Measurements from ENCODE around the gene ZNF750. TPM values are rescaled to one million over a fixed set of nuclear protein-coding genes. Genes with fewer than 3 reads are reported as not detected.

The ZNF750 gene
- total and polyA plus RNA-seq, 2 donors (not counting 3 experiments of a cell fraction or from before 2014, with no cell fraction given) = 0.15 to 0.80 TPM

- Histone ChIP-seq H3K36me3 (ENCODE audit: control insufficient read depth in 2 of 2, extremely low read depth in 1 of 2, insufficient read depth in 2 of 2, low read length in 2 of 2) (peaks cover 0 to 2% of the 10 kb centered on the region in 2 experiments), H3K4me3 (replicated peaks in 1 of 3; ENCODE audit: insufficient read depth in 1 of 3, low read depth in 1 of 3, low read length in 3 of 3) (no peak overlapping the region), H3K27me3 (ENCODE audit: control insufficient read depth in 2 of 2, insufficient read depth in 2 of 2, low read length in 2 of 2) (no peaks in the 10 kb centered on the region), H3K4me2 (ENCODE audit: insufficient read depth, low read length) (no peak overlapping the region), H3K9ac (replicated peaks; ENCODE audit: extremely low read depth, insufficient read depth, low read length) (no peak overlapping the region), H4K20me1 (replicated peaks; ENCODE audit: control insufficient read depth, extremely low read depth, insufficient read depth, low read length) (no peaks in the 10 kb centered on the region), H3K4me1 (ENCODE audit: control insufficient read depth, extremely low read depth, insufficient read depth, low read length) (peaks cover 7% of the 10 kb centered on the region), H3K9me1 (replicated peaks; ENCODE audit: control insufficient read depth, extremely low read depth, insufficient read depth, low read length) (no peaks in the 10 kb centered on the region), H3K79me2 (ENCODE audit: control insufficient read depth, insufficient read depth, low read length) (no peaks in the 10 kb centered on the region), H3K9me3 (replicated peaks; ENCODE audit: control insufficient read depth, insufficient read depth, low read length) (no peaks in the 10 kb centered on the region), H2AFZ (ENCODE audit: low read depth, low read length) (no peak overlapping the region), H3K27ac (ENCODE audit: insufficient read depth, low read depth, low read length) (no peak overlapping the region)
- ChIA-PET CTCF (interaction anchor here (1.5 kb wide), 1 partner anchor 26 kb away, joined by 5 read pairs; no protein-coding TSS in a partner anchor), POLR2A (no interaction called here)
- intact Hi-C loops (cut with micrococcal nuclease) = no loop called here
- no TSS peak for BruUV-seq (replicated peaks)
- TF ChIP-seq EZH2 (IDR thresholded peaks at IDR 0.05; ENCODE audit: borderline replicate concordance, low read depth, low read length, severe bottlenecking) (no peak), JUN (IDR thresholded peaks at IDR 0.05; ENCODE audit: borderline replicate concordance, insufficient read depth, insufficient read length, low read depth) (no peak), FOS (IDR thresholded peaks at IDR 0.05; ENCODE audit: borderline replicate concordance, insufficient read depth, low read length) (no peak)
- dilution Hi-C loops (cut with MboI; ENCODE audit: extremely low pct_ligation_motif_present, low sequenced_read_pairs) = no loop called here
- FAIRE-seq (no peak), DNase-seq (ENCODE audit: low read depth, low spot score) (no peak)
Observed at GRCh38 chr17:82808006-82808405, 31.8 kb downstream of the ZNF750 start.

DNA sequence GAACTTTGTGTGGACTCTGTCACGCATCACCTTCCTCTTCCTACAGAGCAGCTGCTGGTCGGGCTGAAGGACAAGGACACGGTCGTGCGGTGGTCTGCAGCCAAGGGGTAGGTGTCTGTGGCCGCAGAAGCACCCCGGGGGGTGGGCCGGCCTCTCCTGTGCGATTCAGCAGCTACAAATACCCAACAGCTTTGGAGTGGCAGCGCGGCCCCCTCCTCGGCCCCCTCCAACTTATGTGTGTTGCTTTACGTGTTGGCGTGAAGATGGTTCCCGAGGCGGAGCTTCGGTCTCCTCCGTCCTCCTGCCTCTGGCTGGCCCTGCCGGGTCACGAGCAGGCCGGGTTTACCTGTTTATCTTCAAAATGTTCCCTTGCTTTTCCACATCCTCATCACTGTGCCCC is 32.3 kb downstream of the ZNF750 start:
- no peaks in the 10 kb centered on the region for H3K79me2 ChIP-seq (ENCODE audit: control insufficient read depth, insufficient read depth, low read length)
- DNase-seq (ENCODE audit: low read depth, low spot score) = no peak
- intact Hi-C loops (cut with micrococcal nuclease) (loop anchor here (1.0 kb wide), 1 partner anchor 38 kb away; no protein-coding TSS in a partner anchor), dilution Hi-C loops (cut with MboI; ENCODE audit: extremely low pct_ligation_motif_present, low sequenced_read_pairs) (no loop called here)
- no peak overlapping the region for H2AFZ ChIP-seq (ENCODE audit: low read depth, low read length)
- H4K20me1 ChIP-seq (replicated peaks; ENCODE audit: control insufficient read depth, extremely low read depth, insufficient read depth, low read length) = no peaks in the 10 kb centered on the region
- H3K27me3 ChIP-seq (ENCODE audit: control insufficient read depth in 2 of 2, insufficient read depth in 2 of 2, low read length in 2 of 2) = no peaks in the 10 kb centered on the region
- TF ChIP-seq POLR2AphosphoS5 (IDR thresholded peaks at IDR 0.05; ENCODE audit: insufficient read depth, low read depth, low read length) (no peak), EZH2 (IDR thresholded peaks at IDR 0.05; ENCODE audit: borderline replicate concordance, low read depth, low read length, severe bottlenecking) (no peak), CTCF (IDR thresholded peaks at IDR 0.05; ENCODE audit: extremely low read depth in 1 of 2, insufficient read depth in 1 of 2, low read depth in 1 of 2, low read length in 2 of 2) (no peak), GATA2 (IDR thresholded peaks at IDR 0.05; ENCODE audit: insufficient read depth, insufficient read length, low read depth, low read length) (no peak), POLR2A (IDR thresholded peaks at IDR 0.05; ENCODE audit: low read depth, low read length) (no peak), FOS (IDR thresholded peaks at IDR 0.05; ENCODE audit: borderline replicate concordance, insufficient read depth, low read length) (no peak), MYC (IDR thresholded peaks at IDR 0.05; ENCODE audit: low read depth, low read length) (no peak), JUN (IDR thresholded peaks at IDR 0.05; ENCODE audit: borderline replicate concordance, insufficient read depth, insufficient read length, low read depth) (no peak)
- TF ChIP-seq, protein P1, sequence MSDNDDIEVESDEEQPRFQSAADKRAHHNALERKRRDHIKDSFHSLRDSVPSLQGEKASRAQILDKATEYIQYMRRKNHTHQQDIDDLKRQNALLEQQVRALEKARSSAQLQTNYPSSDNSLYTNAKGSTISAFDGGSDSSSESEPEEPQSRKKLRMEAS (IDR thresholded peaks at IDR 0.05; ENCODE audit: insufficient read depth, insufficient read length) = no peak
- H3K9me1 ChIP-seq (replicated peaks; ENCODE audit: control insufficient read depth, extremely low read depth, insufficient read depth, low read length) = no peaks in the 10 kb centered on the region
- H3K4me3 ChIP-seq (replicated peaks in 1 of 3; ENCODE audit: insufficient read depth in 1 of 3, low read depth in 1 of 3, low read length in 3 of 3) = no peak overlapping the region
- H3K9ac ChIP-seq (replicated peaks; ENCODE audit: extremely low read depth, insufficient read depth, low read length) = no peak overlapping the region
- H3K27ac ChIP-seq (ENCODE audit: insufficient read depth, low read depth, low read length) = no peak overlapping the region
- CTCF ChIA-PET = interaction anchor here (0.7 to 1.5 kb wide), 3 partner anchors 9 to 26 kb away, joined by 3 to 5 read pairs (median 3); no protein-coding TSS in a partner anchor
- no TSS peak for BruUV-seq (replicated peaks)
- FAIRE-seq = no peak
- no peak overlapping the region for H3K4me2 ChIP-seq (ENCODE audit: insufficient read depth, low read length)
- peaks cover 7% of the 10 kb centered on the region for H3K4me1 ChIP-seq (ENCODE audit: control insufficient read depth, extremely low read depth, insufficient read depth, low read length)
- POLR2A ChIA-PET = no interaction called here
- peaks cover 0 to 2% of the 10 kb centered on the region in 2 experiments for H3K36me3 ChIP-seq (ENCODE audit: control insufficient read depth in 2 of 2, extremely low read depth in 1 of 2, insufficient read depth in 2 of 2, low read length in 2 of 2)
- H3K9me3 ChIP-seq (replicated peaks; ENCODE audit: control insufficient read depth, insufficient read depth, low read length) = no peaks in the 10 kb centered on the region
